Measurements from ENCODE around the gene CWF19L1.

GRCh38 chr10:100204370-100204769, 63.1 kb downstream of the CWF19L1 start:
- TF ChIP-seq CTCF (IDR thresholded peaks at IDR 0.05) (no peak), POLR2A (IDR thresholded peaks at IDR 0.05) (no peak)

Measured in esophagus squamous epithelium (tissue), 4 donors.